ENCODE measurements around the gene TAS1R3. TPM values are rescaled to one million over a fixed set of nuclear protein-coding genes. Genes with fewer than 3 reads are reported as not detected.

Gene TAS1R3
- total RNA-seq, 1 donor from 2014 or later = 1.3 TPM

GRCh38 chr1:1295154-1295923, 35.7 kb upstream of the TAS1R3 start:
- peaks cover 35% of the 10 kb centered on the region for H3K27me3 Mint-ChIP-seq (ENCODE audit: unreplicated experiment)
- H3K9me3 Mint-ChIP-seq (ENCODE audit: unreplicated experiment) = peaks cover 18% of the 10 kb centered on the region
- peaks cover 8% of the 10 kb centered on the region for H3K4me1 Mint-ChIP-seq (ENCODE audit: low read depth, unreplicated experiment)
- no peak for TF ChIP-seq CTCF (IDR thresholded peaks at IDR 0.05; ENCODE audit: partially characterized antibody, unreplicated experiment)
- H3K36me3 Mint-ChIP-seq (ENCODE audit: unreplicated experiment) = no peaks in the 10 kb centered on the region
- H3K27ac Mint-ChIP-seq (ENCODE audit: unreplicated experiment) = no peak overlapping the region
- no peak overlapping the region for H3K4me3 Mint-ChIP-seq (ENCODE audit: unreplicated experiment)
- peak; percentile 17 for DNase-seq

- TF ChIP-seq CTCF (IDR thresholded peaks at IDR 0.05; ENCODE audit: partially characterized antibody, unreplicated experiment) = no peak
- Mint-ChIP-seq H3K27ac (ENCODE audit: unreplicated experiment) (peak overlapping the region; percentile 43), H3K4me3 (ENCODE audit: unreplicated experiment) (no peak overlapping the region), H3K4me1 (ENCODE audit: low read depth, unreplicated experiment) (peaks cover 8% of the 10 kb centered on the region), H3K36me3 (ENCODE audit: unreplicated experiment) (no peaks in the 10 kb centered on the region), H3K27me3 (ENCODE audit: unreplicated experiment) (peaks cover 35% of the 10 kb centered on the region), H3K9me3 (ENCODE audit: unreplicated experiment) (peaks cover 22% of the 10 kb centered on the region)
- peak; percentile 15 for DNase-seq
Observed at GRCh38 chr1:1296070-1297061, 34.7 kb upstream of the TAS1R3 start.

DNA sequence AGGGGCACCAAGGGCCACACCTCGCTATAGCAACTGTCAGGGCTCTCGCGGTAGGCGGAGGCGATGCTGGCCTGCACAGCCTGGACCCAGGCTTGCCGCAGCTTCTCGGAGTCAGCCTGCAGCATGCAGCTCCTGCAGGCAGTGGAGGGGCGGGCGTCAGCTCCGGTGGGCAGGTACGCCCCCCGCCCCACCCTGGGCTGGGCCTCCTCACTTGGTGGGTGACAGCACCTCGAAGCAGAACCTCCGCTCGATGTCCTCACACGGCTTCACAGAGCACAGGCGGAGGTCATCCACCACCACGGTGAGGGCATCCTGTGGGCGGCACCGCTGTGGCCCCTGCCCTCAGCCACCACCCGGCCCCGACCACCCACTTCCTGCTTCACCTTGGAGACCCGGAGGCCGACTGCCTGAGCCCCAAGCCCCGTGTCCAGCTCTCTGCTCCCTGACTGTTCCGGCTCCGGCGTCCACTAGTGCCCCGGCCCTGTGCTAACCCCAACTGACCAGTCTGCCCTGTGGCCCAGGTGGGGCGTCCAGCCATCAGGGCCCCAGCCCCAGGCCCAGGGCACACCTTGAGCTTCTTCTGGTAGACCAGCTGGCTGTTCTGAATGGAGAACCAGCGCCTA, 33.2 kb upstream of the TAS1R3 start:
- Mint-ChIP-seq H3K4me3 (ENCODE audit: unreplicated experiment) (no peak overlapping the region), H3K27ac (ENCODE audit: unreplicated experiment) (peak overlapping the region; percentile 22), H3K27me3 (ENCODE audit: unreplicated experiment) (peaks cover 30% of the 10 kb centered on the region), H3K4me1 (ENCODE audit: low read depth, unreplicated experiment) (peaks cover 6% of the 10 kb centered on the region), H3K36me3 (ENCODE audit: unreplicated experiment) (no peaks in the 10 kb centered on the region), H3K9me3 (ENCODE audit: unreplicated experiment) (peaks cover 18% of the 10 kb centered on the region)
- no peak for TF ChIP-seq CTCF (IDR thresholded peaks at IDR 0.05; ENCODE audit: partially characterized antibody, unreplicated experiment)
- peak; percentile 34 for DNase-seq

DNA sequence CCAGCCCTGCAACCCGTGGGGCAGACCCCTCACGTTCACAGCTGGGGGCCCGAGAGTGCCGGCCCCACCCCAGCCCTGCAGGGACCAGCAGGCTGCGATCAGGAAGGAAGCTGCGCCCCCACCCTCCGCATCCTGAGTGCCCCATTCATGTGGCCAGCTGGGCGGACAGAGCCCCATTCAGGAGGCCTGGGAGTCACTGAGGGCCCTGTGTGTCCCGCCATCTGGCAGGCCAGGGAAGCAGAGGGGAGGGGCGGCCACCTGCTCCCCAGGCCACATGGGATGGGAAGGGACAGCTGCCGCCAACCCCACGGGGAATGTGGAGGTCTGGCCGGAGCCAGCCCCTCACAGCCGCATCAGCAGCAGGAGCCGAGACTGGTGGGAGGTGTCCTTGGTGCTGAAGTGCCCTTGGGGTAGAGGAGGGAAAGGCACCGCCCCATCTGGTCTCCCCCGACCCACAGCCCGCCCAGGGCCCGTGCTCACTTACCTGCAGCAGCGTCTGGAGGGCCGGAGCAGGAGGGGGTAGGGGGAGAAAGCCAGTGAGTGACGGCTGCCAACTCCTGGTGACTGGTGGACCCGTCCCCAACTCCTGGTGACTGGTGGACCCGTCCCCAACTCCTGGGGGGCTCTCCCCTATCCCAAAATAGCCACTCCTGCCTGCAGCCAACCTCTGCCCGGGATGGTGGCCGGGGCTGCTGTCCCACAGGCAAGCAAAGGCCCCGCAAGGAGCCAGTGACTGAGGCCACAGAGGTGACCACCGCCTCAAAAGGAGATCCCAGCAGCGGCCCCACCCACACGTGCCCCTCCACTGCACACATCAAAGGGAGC, 32.0 kb upstream of the TAS1R3 start:
- Mint-ChIP-seq H3K4me3 (ENCODE audit: unreplicated experiment) (peak overlapping the region; percentile 30), H3K36me3 (ENCODE audit: unreplicated experiment) (no peaks in the 10 kb centered on the region), H3K27me3 (ENCODE audit: unreplicated experiment) (peaks cover 36% of the 10 kb centered on the region), H3K9me3 (ENCODE audit: unreplicated experiment) (peaks cover 18% of the 10 kb centered on the region), H3K27ac (ENCODE audit: unreplicated experiment) (peak overlapping the region; percentile 90), H3K4me1 (ENCODE audit: low read depth, unreplicated experiment) (peaks cover 6% of the 10 kb centered on the region)
- TF ChIP-seq CTCF (IDR thresholded peaks at IDR 0.05; ENCODE audit: partially characterized antibody, unreplicated experiment) = no peak
- DNase-seq = peak; percentile 96
